ENCODE measurements around the gene FAM193A. TPM values are rescaled to one million over a fixed set of nuclear protein-coding genes. Genes with fewer than 3 reads are reported as not detected.

FAM193A gene
- total RNA-seq, 4 donors from 2014 or later, result 17.1 to 51.2 (median 28.1) TPM

DNA sequence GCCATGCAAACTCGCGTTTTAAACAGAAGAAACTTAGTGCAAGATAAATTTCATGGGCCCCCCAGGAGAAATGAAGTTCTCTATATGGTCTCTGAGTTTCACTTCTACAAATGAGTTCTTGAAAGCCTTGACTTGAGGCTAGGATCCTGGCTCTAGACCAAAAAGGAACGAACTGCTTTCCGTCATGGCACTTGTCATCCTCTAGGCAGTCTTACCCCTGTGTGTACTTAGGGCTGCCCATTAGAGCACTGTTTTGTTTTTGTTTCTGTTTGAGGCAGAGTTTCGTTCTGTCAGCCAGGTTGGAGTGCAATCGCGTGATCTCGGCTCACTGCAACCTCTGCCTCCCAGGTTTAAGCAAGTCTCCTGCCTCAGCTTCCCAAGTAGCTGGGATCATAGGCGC, 38.5 kb upstream of the FAM193A start:
- intact Hi-C loops (cut with DNase I; ENCODE audit: low total_unique reads), result no loop called here
- H3K27me3 ChIP-seq, result no peaks in the 10 kb centered on the region
- TF ChIP-seq, protein P1, sequence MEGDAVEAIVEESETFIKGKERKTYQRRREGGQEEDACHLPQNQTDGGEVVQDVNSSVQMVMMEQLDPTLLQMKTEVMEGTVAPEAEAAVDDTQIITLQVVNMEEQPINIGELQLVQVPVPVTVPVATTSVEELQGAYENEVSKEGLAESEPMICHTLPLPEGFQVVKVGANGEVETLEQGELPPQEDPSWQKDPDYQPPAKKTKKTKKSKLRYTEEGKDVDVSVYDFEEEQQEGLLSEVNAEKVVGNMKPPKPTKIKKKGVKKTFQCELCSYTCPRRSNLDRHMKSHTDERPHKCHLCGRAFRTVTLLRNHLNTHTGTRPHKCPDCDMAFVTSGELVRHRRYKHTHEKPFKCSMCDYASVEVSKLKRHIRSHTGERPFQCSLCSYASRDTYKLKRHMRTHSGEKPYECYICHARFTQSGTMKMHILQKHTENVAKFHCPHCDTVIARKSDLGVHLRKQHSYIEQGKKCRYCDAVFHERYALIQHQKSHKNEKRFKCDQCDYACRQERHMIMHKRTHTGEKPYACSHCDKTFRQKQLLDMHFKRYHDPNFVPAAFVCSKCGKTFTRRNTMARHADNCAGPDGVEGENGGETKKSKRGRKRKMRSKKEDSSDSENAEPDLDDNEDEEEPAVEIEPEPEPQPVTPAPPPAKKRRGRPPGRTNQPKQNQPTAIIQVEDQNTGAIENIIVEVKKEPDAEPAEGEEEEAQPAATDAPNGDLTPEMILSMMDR (IDR thresholded peaks at IDR 0.05), result no peak
- no peak for TF ChIP-seq POLR2A (IDR thresholded peaks at IDR 0.05)
- H3K4me3 ChIP-seq, result no peak overlapping the region
- no peaks in the 10 kb centered on the region for H3K4me1 ChIP-seq
- H3K27ac ChIP-seq, result no peak overlapping the region
- DNase-seq, result no peak
- H3K9me3 ChIP-seq, result no peaks in the 10 kb centered on the region
- H3K36me3 ChIP-seq, result no peaks in the 10 kb centered on the region

DNA sequence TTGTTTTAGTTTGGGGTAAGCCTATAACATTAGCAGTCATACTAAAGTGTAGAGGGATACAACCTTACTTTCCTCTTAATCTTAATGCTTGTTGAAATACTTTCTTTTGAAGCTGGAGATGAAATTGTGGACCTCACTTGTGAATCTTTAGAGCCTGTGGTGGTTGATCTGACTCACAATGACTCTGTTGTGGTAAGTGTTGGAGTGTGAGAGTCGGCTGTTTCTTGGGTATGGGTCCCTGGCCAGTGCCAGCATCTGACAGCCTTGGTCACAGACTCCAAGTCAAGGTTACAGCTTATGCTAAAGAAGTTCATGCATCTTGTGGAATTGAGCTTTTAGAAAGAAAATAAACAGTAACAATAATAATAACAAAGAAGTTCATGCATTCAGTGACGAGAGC, 35.9 kb upstream of the FAM193A start:
- no peak for DNase-seq
- Histone ChIP-seq H3K4me1 (no peaks in the 10 kb centered on the region), H3K27ac (no peak overlapping the region), H3K9me3 (no peaks in the 10 kb centered on the region), H3K4me3 (no peak overlapping the region), H3K36me3 (no peaks in the 10 kb centered on the region), H3K27me3 (no peaks in the 10 kb centered on the region)
- intact Hi-C loops (cut with DNase I; ENCODE audit: low total_unique reads), result no loop called here
- TF ChIP-seq POLR2A (IDR thresholded peaks at IDR 0.05), result no peak
- TF ChIP-seq, protein P1 (IDR thresholded peaks at IDR 0.05), result no peak

DNA sequence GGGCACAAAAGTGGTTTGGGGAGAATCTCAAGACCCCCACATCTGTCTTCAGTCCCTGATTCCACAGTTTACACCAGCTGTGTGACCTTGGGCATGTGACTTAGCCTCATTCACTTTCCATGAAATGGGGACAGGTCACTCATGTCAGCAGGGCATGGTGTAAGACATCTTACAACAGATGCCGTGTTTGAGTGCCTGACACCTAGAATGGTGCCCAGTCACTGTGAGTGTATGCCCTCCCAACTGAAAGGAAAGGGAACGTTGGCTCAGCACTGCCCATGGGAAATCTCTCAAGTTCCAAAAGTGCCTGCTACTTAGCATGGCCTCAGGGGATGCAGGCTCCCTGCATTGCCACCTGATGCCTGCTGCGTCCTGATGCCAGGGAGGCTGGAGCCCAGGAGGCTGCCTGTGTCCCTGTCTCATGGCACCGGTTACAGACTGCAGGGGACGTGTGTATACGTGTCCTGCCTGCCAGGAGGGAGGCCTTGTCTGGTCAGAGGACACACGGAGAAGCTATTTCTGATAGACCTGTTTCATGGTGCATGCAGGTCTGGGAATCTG, 35.3 kb upstream of the FAM193A start:
- Histone ChIP-seq H3K4me1 (no peaks in the 10 kb centered on the region), H3K27me3 (no peaks in the 10 kb centered on the region), H3K4me3 (no peak overlapping the region), H3K36me3 (no peaks in the 10 kb centered on the region), H3K27ac (no peak overlapping the region), H3K9me3 (no peaks in the 10 kb centered on the region)
- no peak for DNase-seq
- intact Hi-C loops (cut with DNase I; ENCODE audit: low total_unique reads), result no loop called here
- no peak for TF ChIP-seq POLR2A (IDR thresholded peaks at IDR 0.05)
- TF ChIP-seq, protein P1 (IDR thresholded peaks at IDR 0.05), result no peak

DNA sequence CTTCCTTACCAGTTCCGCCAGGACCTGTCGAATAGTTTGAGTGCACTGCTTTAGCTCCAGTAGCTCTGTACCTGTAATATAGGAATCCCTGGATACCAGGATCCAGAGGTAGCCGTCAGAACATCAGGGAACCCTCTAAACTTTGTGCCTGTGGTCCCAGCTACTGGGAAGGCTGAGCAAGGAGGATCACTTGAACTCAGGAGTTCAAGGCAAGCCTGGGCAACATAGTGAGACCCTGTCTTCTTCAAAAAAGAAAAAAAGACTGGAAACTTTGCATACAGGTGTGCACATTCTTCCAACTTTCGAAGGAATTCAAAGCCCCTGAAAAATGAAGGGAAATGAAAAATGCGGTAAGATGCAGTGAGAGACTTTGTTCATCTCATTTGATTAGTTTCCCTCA, 32.6 kb upstream of the FAM193A start:
- Histone ChIP-seq H3K9me3 (no peaks in the 10 kb centered on the region), H3K36me3 (no peaks in the 10 kb centered on the region), H3K4me3 (no peak overlapping the region), H3K4me1 (no peaks in the 10 kb centered on the region), H3K27me3 (no peaks in the 10 kb centered on the region), H3K27ac (no peak overlapping the region)
- TF ChIP-seq POLR2A (IDR thresholded peaks at IDR 0.05), result no peak
- TF ChIP-seq, protein P1 (IDR thresholded peaks at IDR 0.05), result no peak
- intact Hi-C loops (cut with DNase I; ENCODE audit: low total_unique reads), result no loop called here
- no peak for DNase-seq

DNA sequence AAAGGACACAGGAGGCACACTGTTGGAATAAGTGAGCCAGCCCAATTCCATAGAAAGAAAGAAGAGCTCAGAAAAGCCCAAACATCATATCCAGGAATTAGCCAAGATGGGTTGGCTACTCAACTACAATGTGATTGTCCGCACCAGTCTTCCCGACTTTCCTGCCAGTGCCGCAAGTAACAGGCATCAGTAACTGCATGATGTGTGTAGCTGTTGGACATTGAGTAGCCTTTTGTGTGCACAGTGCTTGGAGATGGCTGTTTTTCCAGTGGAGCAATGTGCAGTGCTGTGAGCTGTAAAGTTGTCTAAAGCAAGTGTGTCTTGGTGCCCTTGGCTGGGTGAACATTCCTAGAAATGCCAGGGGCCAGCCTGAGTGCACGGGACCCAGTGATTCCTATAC, 29.2 kb upstream of the FAM193A start:
- no peak for DNase-seq
- TF ChIP-seq, protein P1 (IDR thresholded peaks at IDR 0.05), result no peak
- TF ChIP-seq POLR2A (IDR thresholded peaks at IDR 0.05), result no peak
- Histone ChIP-seq H3K4me1 (no peaks in the 10 kb centered on the region), H3K4me3 (no peak overlapping the region), H3K27ac (no peak overlapping the region), H3K27me3 (no peaks in the 10 kb centered on the region), H3K9me3 (no peaks in the 10 kb centered on the region), H3K36me3 (no peaks in the 10 kb centered on the region)
- intact Hi-C loops (cut with DNase I; ENCODE audit: low total_unique reads), result no loop called here
